Measurements from ENCODE around the gene BANP. TPM values are rescaled to one million over a fixed set of nuclear protein-coding genes. Genes with fewer than 3 reads are reported as not detected.

The BANP gene
- polyA plus RNA-seq, 1 of the 3 experiments (the other 2 are of a cell fraction) = 16.8 TPM

DNA sequence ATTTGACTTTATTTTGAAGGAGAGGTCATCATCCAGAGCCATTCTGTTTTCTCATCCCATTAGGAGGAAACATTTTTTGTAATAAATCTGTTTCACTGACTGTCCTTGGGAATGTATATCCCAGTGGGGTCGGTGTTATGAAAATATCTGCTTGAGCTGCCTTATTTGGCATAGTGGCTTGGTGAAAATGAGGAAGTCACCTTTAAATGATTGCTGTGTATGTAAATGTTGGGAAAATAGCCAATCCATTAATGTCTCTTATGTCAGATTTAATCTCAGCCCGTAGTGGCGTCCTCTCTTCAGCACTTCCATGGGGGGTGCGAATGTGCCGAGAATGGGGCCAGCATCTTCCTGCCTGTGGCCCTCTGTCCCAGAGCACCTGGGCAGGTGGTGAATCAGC lies 57.6 kb downstream of the BANP start (continued):
- TF ChIP-seq TCF12 (IDR thresholded peaks at IDR 0.05) (no peak), EZH2phosphoT487 (IDR thresholded peaks at IDR 0.05; ENCODE audit: borderline replicate concordance, low read depth) (no peak), SIN3A (IDR thresholded peaks at IDR 0.05; ENCODE audit: borderline replicate concordance, low read depth, low read length) (no peak), FOXM1 (IDR thresholded peaks at IDR 0.05; ENCODE audit: low read depth) (no peak), TEAD4 (IDR thresholded peaks at IDR 0.05; ENCODE audit: borderline replicate concordance, insufficient read depth) (no peak), FOXJ3 (CRISPR knock-in tag; IDR thresholded peaks at IDR 0.05) (no peak), NRF1 (IDR thresholded peaks at IDR 0.05; ENCODE audit: low read depth, low read length) (no peak), POLR2AphosphoS5 (IDR thresholded peaks at IDR 0.05; ENCODE audit: low read depth, low read length) (no peak)
- TF ChIP-seq, protein P1, sequence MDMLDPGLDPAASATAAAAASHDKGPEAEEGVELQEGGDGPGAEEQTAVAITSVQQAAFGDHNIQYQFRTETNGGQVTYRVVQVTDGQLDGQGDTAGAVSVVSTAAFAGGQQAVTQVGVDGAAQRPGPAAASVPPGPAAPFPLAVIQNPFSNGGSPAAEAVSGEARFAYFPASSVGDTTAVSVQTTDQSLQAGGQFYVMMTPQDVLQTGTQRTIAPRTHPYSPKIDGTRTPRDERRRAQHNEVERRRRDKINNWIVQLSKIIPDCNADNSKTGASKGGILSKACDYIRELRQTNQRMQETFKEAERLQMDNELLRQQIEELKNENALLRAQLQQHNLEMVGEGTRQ (IDR thresholded peaks at IDR 0.05; ENCODE audit: borderline replicate concordance, low read depth, low read length) = no peak
- TF ChIP-seq, protein P2, sequence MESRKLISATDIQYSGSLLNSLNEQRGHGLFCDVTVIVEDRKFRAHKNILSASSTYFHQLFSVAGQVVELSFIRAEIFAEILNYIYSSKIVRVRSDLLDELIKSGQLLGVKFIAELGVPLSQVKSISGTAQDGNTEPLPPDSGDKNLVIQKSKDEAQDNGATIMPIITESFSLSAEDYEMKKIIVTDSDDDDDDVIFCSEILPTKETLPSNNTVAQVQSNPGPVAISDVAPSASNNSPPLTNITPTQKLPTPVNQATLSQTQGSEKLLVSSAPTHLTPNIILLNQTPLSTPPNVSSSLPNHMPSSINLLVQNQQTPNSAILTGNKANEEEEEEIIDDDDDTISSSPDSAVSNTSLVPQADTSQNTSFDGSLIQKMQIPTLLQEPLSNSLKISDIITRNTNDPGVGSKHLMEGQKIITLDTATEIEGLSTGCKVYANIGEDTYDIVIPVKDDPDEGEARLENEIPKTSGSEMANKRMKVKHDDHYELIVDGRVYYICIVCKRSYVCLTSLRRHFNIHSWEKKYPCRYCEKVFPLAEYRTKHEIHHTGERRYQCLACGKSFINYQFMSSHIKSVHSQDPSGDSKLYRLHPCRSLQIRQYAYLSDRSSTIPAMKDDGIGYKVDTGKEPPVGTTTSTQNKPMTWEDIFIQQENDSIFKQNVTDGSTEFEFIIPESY (IDR thresholded peaks at IDR 0.05; ENCODE audit: borderline replicate concordance, low read depth) = no peak

- Histone ChIP-seq H3K27ac (ENCODE audit: low read depth in 2 of 2, low read length in 1 of 2) (no peak overlapping the region), H3K4me3 (ENCODE audit: low read depth in 2 of 2, low read length in 1 of 2) (no peak overlapping the region), H3K36me3 (replicated peaks in 1 of 2; ENCODE audit: control insufficient read depth in 1 of 2, insufficient read depth in 2 of 2, low read length in 1 of 2) (peaks cover 7 to 38% of the 10 kb centered on the region in 2 experiments), H3K79me2 (ENCODE audit: insufficient read depth) (no peaks in the 10 kb centered on the region), H3F3A (replicated peaks; ENCODE audit: insufficient read depth) (no peaks in the 10 kb centered on the region), H3K9me3 (no peaks in the 10 kb centered on the region), H3K4me1 (ENCODE audit: control insufficient read depth in 1 of 2, insufficient read depth in 2 of 2, low read depth in 1 of 2, low read length in 1 of 2) (peaks cover 8 to 15% of the 10 kb centered on the region in 2 experiments; a peak in 2 of 4 replicates), H2AFZ (ENCODE audit: low read depth) (no peak overlapping the region), H3K9ac (no peak overlapping the region), H3K4me2 (no peak overlapping the region), H4K20me1 (ENCODE audit: insufficient read depth) (no peaks in the 10 kb centered on the region), H3K27me3 (ENCODE audit: insufficient read depth) (no peaks in the 10 kb centered on the region), H3K9me2 (no peaks in the 10 kb centered on the region)
- no peak for DNase-seq
- CTCF ChIA-PET = interaction anchor here (0.7 to 1.4 kb wide), 3 partner anchors 13 to 231 kb away, joined by 3 read pairs; no protein-coding TSS in a partner anchor
- WGBS (ENCODE audit: low lambda C conversion rate) = 93% methylated on average over 7 of the region's 7 CpGs
- no peak for TF ChIP-seq SMC3 (IDR thresholded peaks at IDR 0.05; ENCODE audit: low read depth, low read length)
- no peak for TF ChIP-seq MXI1 (IDR thresholded peaks at IDR 0.05; ENCODE audit: low read depth, low read length)
- no peak for TF ChIP-seq ELF1 (IDR thresholded peaks at IDR 0.05)
- TF ChIP-seq, protein P1 (IDR thresholded peaks at IDR 0.05; ENCODE audit: borderline replicate concordance, low read depth, low read length) = no peak
- no peak for TF ChIP-seq USF1 (IDR thresholded peaks at IDR 0.05; ENCODE audit: borderline replicate concordance, low read depth)
- TF ChIP-seq IRF3 (IDR thresholded peaks at IDR 0.05; ENCODE audit: low read depth, low read length) = no peak
- no peak for TF ChIP-seq NRF1 (IDR thresholded peaks at IDR 0.05; ENCODE audit: low read depth, low read length)
- TF ChIP-seq TCF12 (IDR thresholded peaks at IDR 0.05) = no peak
- TF ChIP-seq GATA2 (CRISPR knock-in tag; IDR thresholded peaks at IDR 0.05) = no peak
- POLR2A ChIA-PET = no interaction called here
These were observed 58.5 kb downstream of the BANP start for GRCh38 chr16:88009563-88010342.
